Stimulated activated CD4-positive, alpha-beta T cell treated with anti-CD3 and anti-CD28 coated beads, Interleukin-2, amount 100 ng/mL, for 4 hours (primary cell): ENCODE results near the gene RNF149.
"Not testable (repeated sequence)": the region's sequence is repeated elsewhere in the genome, so short reads cannot be mapped to it uniquely, and the experiment has no call there.

Experiments used
- DNase-seq: peaks from one replicate; pipeline ENCODE4 v3.0.0-alpha.2; 2020; ENCODE audit warnings: low read depth

RNF149 gene

DNA sequence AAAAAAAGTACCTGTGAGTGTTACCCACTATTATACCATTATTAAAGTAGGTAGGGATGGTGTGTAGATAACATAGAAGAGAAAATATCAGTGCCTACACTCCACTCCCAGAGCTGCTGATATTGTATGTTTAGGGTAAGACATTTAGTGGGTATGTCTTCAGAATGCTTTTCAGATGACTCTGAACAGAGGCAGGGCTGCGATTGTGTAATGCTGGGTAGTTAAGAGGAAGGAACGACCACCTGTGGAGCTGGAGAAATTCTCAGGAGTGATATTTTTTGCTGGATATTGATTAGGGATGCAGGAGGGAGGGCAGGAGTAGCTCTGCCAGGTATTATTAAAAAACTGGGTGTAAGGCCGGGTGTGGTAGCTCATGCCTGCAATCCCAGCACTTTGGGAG, 53.0 kb downstream of the RNF149 start:
- DNase-seq: no peak

DNA sequence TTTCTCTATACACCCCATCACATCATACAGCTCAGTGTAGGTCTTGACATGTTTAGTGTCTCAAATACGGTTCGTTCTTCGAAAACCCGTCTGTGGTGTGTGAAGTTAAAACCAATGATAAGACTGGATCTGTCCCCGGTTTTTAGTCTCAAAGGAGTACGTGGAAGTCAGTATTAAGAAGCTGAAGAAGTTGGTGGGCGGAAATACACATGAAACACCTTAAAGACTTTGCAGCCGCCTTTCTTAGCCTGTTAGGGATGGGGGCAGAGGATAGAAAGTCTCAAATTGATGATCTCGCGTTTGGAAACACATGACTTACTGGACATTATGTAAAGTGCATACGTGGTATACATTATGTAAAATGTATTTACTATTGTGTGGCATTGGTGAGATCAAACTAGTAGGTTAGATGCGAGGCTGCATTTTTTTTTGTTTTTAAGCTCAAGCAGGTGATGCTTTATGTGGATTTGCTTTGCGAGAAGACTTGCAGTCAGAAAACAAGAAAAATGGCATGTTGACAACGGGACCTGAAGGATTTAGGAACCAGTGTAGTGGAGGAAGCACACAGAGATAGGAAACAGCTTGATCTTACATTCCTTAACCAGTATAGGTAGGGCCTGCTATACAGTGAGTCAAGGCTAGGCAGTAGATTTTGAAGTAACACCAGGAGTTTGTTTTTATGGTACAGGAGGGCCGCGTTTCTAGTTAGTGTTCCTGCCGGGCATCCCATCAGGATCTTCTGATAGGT, 54.6 kb downstream of the RNF149 start:
- DNase-seq: no peak

DNA sequence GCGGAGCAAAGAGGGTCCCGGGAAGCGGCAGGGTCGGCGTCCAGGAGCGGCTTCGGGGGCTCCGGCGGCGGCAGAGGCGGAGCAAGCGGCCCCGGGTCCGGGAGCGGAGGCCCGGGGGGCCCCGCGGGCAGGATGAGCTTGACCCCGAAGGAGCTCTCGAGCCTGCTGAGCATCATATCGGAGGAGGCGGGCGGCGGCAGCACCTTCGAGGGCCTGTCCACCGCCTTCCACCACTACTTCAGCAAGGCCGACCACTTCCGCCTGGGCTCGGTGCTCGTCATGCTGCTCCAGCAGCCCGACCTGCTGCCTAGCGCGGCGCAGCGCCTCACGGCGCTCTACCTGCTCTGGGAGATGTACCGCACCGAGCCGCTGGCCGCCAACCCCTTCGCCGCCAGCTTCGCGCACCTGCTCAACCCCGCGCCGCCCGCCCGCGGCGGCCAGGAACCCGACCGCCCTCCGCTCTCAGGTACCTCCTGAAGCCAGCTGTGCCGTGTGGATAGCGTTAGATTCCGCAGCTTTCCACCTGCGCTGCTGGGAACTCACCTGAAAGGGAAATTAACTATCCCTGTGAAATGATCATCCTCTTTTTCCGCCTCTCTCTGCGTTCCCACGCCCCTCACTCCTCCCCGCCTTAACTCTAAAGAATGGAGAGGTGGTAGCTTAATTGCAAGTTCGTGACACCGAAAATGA, 55.3 kb downstream of the RNF149 start:
- peak; percentile 56 for DNase-seq

DNA sequence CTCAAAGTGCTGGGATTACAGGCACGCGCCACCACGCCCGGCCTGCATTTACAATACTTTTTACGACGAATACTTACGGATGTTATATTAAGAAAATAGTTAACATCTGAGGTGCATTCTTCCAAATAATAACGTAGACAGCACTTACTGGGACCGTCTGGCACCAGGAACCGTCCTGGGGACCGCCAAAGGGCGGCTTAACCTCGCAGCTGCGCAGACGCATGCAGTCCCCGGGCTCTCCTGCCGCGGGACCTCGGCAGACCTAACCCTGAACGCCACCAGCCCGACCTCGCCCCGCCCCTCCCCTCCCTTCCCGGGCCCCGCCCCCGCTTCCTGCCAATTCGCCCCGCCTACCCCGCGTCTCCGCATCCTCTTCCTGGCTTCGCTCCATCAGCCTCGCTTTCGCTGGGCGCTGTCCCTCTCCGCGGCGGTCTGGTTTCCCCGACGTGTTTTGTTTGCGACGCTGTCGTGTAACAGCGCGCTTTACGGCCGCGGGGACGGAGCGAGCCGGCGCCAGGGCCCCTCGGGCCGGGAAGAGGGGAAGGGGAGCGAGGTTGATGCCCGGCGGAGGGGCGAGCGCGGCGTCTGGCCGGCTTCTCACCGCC, 56.0 kb downstream of the RNF149 start, which contains the start of gene CNOT11:
CNOT11 (plus strand) TSS at position 479 of the 605 bp plus-strand sequence; CDS start at position 558, 79 bp downstream.
- DNase-seq: peak; percentile 99

DNA sequence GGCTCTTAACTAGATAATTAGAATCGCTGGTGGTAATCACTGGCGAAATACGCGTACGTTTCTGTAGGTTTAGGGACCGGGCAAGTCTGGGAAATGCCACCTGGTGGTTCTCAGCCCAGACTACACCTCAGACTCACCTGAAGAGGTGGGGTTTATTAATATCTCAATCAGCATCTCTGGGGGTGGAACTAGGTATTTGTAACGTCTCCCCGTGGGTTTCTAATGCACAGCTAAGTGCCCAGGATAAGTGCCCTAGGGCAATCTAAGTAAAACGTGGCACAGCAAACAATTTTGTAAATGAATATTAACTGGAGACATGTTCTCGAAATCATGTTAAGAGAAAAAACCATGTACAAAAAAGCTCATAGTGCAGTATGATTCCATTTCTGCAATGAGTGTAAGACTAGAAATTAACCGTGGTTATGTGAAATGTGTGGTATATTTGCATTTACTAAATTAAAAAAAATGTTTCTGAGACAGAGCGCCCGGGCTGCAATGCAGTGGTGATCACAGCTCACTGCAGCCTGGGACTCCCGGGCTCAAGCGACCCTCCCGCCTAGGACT, 56.6 kb downstream of the RNF149 start:
- no peak for DNase-seq

DNA sequence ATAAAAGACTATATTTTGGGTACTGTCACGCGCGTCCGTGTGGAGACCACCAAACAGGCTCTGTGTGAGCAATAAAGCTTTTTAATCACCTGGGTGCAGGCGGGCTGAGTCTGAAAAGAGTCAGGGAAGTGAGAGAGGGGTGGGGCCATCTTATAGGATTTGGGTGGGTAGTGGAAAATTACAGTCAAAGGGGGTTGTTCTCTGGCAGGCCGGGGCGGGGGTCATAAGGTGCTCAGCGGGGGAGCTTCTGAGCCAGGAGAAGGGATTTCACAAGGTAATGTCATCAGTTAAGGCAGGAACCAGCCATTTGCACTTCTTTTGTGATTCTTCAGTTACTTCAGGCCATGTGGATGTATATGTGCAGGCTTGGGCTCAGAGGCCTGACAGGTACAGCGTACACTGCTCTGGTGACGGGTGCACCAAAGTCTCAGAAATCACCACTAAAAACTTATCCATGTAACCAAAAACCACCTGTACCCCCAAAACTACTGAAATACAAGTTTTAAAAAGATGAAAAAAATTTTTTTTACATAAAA, 57.2 kb downstream of the RNF149 start:
- not testable (repeated sequence) for DNase-seq

DNA sequence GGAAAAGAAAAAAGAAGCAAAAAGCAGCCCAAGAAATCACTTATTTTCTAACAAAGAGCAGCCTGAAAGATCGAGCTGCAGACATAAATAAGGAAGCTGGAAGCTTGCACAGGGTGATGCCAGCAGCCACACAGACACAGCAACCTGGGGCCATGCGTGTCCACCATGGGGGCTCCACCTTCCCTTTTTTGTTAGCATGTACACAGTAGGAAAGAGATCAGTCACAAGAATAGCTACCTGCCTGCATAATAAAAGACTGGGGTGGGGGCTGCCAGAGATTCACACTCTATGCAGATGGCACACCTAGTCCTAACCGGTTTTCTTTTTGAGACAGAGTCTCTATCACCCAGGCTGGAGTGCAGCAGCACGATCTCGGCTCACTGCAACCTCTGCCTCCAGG, 58.7 kb downstream of the RNF149 start:
- DNase-seq: no peak

DNA sequence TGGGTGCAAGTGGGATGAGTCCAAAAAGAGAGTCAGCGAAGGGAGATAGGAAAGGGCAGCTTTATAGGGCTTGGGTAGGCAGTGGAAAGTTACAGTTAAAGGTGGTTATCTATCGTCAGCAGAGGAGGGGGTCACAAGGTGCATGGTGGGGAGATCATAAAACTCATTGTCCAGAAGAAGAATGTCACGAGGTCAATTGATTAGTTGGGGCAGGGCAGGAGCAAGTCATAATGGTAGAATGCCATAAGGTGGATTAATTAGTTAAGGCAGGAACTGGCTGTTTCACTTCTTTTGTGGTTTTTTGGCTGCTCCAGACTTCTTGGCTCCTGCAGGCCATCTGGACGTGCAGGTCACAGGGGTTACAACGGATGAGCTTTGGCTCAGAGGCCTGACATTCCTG, 59.7 kb downstream of the RNF149 start:
- not testable (repeated sequence) for DNase-seq

DNA sequence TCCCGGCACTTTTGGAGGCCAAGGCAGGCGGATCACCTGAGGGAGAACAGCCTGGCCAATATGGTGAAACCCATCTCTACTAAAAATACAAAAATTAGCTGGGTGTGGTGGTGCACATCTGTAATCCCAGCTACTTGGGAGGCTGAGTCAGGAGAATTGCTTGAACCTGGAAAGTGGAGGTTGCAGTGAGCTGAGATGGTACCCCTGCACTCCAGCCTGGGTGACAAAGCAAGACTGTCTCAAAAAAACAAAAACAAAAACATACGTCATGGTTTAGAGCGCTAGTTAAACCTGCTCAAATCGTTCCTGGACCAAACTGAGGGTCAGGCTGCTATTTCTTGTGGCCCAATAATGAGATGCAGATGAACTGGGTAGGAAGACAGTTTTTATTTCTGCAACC, 63.0 kb downstream of the RNF149 start:
- DNase-seq: not testable (repeated sequence)

DNA sequence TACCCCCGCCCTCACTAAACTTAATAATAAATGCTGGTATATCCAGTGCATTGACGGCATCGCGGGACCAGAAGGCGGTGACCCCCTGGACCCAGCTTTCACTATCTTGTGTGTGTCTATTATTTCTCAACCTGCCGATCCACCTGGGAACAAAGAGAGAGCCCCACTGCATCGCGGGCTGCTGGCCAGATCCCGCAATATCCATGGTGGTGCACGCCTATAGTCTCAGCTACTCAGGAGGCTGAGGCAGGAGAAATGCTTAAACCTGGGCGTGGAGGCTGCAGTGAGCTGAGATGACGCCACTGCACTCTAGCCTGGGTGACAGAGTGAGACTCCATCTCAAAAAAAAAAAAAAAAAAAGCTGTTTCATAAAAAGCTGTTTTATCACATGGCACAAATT, 63.6 kb downstream of the RNF149 start:
- not testable (repeated sequence) for DNase-seq

DNA sequence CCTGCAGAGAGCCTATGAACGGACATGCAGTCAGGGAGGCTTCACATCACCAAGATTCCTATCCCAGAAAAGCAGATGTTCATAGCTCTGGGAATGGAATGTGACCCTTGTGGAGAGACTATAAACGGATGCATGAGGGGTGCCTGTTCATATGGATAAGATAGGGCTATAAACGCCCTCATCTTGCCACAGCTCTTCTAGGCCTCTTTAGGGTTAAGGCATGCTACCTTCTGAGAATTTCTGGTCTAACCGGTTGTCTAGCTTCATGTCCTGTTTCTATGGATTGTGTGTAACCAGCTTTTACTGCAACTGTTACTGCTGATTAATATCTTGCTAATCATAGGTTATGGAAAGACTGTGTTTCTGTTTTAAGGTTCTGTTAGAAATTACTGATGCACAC, 64.1 kb downstream of the RNF149 start:
- not testable (repeated sequence) for DNase-seq

DNA sequence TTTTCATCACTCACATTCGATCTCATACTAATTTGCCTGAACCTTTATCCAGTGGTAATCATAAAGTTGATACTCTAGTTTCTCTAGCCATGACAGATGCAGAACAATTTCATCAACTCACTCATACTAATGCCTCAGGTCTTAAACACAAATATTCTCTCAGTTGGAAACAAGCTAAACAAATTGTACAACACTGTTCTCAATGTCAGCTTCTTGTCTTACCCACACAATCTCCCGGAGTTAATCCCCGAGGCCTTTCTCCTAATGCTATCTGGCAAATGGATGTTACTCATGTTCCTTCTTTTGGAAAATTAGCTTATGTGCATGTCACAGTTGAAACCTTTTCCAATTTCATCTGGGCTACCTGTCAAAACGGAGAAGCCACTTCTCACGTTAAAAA, 67.3 kb downstream of the RNF149 start:
- DNase-seq: no peak

DNA sequence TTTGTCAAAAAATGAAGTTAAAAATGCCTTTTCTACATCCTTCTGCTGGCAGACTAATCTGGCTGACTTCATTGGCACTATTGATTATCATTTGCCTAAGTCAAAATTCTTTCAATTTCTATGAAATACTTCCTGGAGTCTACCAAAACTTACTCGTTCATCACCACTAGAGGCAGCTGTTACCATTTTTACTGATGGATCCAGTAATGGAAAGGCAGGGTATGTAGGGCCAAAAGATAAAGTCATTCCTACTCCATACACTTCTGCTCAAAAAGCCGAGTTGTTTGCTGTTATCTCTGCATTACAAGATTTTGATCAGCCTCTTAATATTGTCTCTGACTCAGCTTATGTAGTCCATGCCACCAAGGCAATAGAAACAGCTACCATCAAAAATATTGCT, 67.8 kb downstream of the RNF149 start:
- not testable (repeated sequence) for DNase-seq

DNA sequence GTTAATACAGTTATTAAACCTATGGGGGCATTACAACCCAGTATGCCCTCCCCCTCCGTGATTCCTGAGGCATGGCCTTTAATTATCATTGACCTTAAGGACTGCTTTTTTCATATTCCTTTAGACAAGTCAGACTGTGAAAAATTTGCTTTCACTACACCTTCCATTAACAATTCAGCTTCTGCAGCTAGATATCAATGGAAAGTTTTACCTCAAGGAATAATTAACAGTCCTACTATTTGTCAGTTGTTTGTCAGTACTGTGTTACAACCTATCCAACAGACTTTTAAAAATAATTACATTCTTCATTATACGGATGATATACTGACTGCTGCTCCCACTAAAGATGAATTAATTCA, 68.8 kb downstream of the RNF149 start:
- not testable (repeated sequence) for DNase-seq

DNA sequence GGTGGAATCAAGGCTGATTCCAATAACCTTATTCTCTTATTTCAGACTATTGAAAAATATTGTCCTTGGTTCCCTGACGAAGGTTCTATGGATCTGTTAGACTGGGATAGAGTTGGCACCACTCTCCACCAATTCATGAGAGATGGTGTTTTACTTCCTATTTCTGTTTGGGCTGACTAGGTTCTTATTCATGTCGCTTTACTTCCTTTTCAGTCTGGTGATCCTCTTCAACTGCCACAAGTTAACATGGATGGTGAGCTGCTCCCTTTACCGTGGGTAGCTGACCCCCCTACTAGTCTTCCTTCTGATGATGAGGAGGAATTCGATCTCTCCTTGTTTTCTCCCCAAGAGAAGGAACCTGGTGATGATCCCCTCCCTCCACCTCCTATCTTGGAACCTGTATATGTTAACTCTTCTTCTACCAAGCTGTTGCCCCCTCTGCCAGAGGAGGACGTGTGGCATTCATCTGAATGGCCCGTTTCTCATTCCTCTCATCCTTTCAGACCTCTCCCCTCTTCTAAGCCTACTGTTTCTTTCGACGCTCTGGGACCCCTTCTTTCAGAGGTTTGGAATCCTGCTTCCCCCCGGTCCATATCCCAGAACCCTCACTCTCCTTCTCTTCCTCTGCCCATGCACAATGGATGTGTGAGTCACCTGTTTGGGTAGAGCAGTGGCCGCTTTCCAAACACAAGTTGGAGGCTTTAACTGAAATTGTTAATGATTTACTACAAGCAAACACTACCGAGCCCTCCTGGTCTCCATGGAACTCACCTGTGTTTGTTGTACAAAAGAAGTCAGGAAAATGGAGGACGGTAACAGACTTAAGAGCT, 69.4 kb downstream of the RNF149 start:
- DNase-seq: no peak

DNA sequence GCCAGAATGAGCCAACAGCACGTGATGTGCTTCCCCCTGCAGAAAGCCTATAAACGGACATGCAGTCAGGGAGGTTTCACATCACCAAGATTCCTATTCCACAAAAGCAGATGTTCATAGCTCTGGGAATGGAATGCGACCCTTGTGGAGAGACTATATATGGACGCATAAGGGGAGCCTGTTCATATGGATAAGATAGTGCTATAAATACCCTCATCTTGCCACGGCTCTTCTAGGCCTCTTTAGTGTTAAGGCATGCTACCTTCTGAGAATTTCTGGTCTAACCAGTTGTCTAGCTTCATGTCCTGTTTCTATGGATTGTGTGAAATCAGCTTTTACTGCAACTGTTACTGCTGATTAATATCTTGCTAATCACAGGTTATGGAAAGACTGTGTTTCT, 70.6 kb downstream of the RNF149 start:
- DNase-seq: not testable (repeated sequence)

DNA sequence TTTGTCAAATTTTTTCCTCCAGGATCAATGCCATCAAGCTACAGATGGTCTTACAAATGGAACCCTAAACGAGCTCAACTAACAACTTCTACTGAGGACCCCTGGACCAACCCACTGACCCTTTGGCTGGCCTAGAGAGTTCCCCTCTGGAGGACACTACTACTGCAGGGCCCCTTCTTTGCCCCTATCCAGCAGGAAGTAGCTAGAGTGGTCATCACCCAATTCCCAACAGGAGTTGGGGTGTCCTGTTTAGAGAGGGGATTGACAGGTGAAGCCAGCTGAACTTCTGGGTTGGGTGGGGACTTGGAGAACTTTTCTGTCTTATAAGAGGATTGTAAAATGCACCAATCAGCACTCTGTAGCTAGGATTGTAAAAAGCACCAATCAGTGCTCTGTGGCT, 72.5 kb downstream of the RNF149 start:
- DNase-seq: not testable (repeated sequence)

DNA sequence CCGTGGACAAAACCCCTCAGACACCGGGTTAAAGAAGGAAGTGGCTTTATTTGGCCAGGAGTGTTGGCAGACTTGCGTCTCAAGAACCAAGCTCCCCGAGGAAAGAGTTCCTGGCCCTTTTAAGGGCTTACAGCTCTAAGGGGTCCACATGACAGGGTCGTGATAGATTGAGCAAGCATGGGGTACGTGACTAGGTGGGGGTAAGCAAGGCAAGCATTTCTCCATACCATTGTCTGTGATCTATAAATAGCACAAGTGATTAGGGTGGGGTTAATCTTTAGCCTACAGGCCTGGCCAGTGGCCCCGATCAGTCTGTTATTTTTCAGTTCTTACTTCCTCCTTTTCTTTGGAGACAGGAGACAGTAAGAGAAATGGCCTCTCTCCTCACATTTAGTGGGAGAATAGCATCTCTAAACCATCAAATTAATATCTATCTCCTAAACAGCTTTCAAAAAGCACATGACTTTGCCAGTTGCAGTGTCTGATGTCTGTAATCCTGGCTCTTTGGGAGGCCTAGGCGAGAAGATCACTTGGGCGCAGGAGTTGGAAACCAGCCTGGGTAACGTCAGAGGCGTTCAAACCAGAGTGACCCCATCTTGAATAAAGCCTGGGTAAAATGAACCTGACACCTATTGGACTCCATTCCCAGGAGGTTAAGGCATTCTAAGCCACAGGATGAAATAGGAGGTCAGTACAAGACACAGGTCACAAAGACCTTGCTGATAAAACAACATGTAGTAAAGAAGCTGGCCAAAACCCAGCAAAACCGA, 74.1 kb downstream of the RNF149 start:
- DNase-seq: no peak

DNA sequence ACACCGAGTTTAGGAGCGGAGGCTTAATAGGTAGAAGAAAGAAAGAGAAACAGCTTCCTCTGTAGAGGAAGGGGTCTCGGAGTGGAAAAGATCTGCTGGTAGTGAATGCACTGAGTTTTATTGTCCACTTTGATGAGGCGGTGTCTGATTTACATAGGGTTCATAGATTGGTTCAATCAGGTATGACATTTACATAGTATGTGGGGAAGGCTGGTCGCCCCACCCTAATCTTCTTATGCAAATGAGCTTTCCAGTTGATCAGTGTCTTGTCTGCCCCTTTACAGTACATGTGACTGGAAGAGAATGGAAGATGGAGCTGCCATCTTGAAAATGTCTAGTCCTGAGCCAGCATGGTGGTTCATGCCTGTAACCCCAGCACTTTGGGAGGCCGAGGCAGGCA, 75.7 kb downstream of the RNF149 start:
- DNase-seq: no peak

DNA sequence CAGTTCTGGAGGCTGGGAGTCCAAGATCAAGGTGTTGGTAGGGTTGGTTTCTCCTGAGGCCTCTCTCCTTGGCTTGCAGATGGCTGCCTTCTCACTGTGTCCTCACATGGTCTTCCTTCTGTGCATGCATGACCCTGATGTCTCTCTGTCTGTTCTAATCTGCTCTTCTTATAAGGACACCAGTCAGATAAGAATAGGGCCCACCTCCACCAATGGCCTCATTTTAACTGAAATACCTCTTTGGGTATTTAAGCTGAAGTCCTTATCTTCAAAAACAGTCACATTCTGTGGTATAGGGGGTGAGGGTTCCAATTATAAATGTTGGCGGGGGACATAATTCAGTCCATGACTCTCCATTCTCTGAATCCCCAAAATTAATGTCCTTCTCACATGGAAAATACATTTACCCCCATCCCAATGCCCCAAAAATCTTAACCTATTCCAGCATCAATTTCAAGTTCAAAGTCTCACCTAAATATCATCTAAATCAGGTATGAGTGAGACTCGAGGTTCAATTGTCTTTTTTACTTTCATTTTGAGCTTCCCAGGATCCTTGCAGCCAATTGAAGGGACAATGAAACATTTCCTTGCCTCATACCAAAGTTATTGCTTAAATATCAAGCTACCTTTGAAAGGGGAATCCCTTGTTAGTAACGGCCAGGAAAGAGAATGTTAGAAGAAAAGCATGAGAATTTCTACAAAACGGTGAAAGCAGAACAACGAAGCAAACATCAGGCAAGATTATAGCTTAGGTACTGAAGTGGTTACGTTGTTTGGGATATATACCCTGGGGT, 76.4 kb downstream of the RNF149 start:
- no peak for DNase-seq
